Liver (tissue), 9 donors: ENCODE results near the gene NBEA. TPM values are rescaled to one million over a fixed set of nuclear protein-coding genes. Genes with fewer than 3 reads are reported as not detected.

Source experiments
- DNase-seq: peaks from one replicate; pipeline ENCODE4 v3.0.0-alpha.2; 2017; ENCODE audit warnings: low spot score
- H3K27ac ChIP-seq, 2 donors: one replicate each; pipeline ENCODE4 v1.7.0; 2013; ENCODE audit warnings: inconsistent platforms in 2 of 2, low read length in 2 of 2, control low read depth in 1 of 2, low read depth in 1 of 2, mild to moderate bottlenecking in 1 of 2
- H3K27me3 ChIP-seq, 4 donors: one replicate each; pipeline versions ENCODE4 v1.6.1 to v1.7.0; 2013; ENCODE audit warnings: low read length in 3 of 4, inconsistent platforms in 1 of 4, mild to moderate bottlenecking in 1 of 4, moderate library complexity in 1 of 4; ENCODE audit not compliant: control insufficient read depth in 4 of 4, insufficient read depth in 4 of 4
- H3K36me3 ChIP-seq, 4 donors: one replicate each; pipeline versions ENCODE4 v1.6.1 to v1.7.0; 2013; ENCODE audit warnings: low read length in 3 of 4, mild to moderate bottlenecking in 3 of 4, low read depth in 1 of 4, moderate library complexity in 1 of 4; ENCODE audit not compliant: control insufficient read depth in 4 of 4, insufficient read depth in 3 of 4
- H3K4me1 ChIP-seq, 4 donors: one replicate each; pipeline versions ENCODE4 v1.6.1 to v1.7.0; 2013; ENCODE audit warnings: low read length in 3 of 4, mild to moderate bottlenecking in 3 of 4, moderate library complexity in 1 of 4; ENCODE audit not compliant: control insufficient read depth in 4 of 4, insufficient read depth in 4 of 4
- H3K4me3 ChIP-seq, 3 donors: one replicate each; pipeline versions ENCODE4 v1.6.1 to v1.7.0; 2013; ENCODE audit warnings: low read length in 3 of 3, control low read depth in 1 of 3, low read depth in 1 of 3, mild to moderate bottlenecking in 1 of 3
- H3K9ac ChIP-seq, 2 donors: one replicate each; pipeline ENCODE4 v1.7.0; 2013; ENCODE audit warnings: low read length in 2 of 2, mild to moderate bottlenecking in 2 of 2, moderate library complexity in 2 of 2, control low read depth in 1 of 2, low read depth in 1 of 2
- H3K9me3 ChIP-seq, 4 donors: one replicate each; pipeline versions ENCODE4 v1.6.1 to v1.7.0; 2013; ENCODE audit warnings: low read length in 3 of 4; ENCODE audit not compliant: control insufficient read depth in 4 of 4
- EGR1 ChIP-seq, 2 donors: IDR thresholded peaks; 2 replicates each; pipeline ENCODE4 v1.6.1; 2016 to 2018; ENCODE audit warnings: antibody characterized with exemption in 2 of 2, low read depth in 2 of 2
- FOXA1 ChIP-seq: IDR thresholded peaks from 2 replicates; pipeline ENCODE4 v1.6.1; 2016; ENCODE audit warnings: antibody characterized with exemption
- FOXA2 ChIP-seq: IDR thresholded peaks from 2 replicates; pipeline ENCODE4 v1.6.1; 2016; ENCODE audit warnings: antibody characterized with exemption
- GABPA ChIP-seq, 2 donors: IDR thresholded peaks in 1 of 2; conservative IDR thresholded peaks in 1 of 2; 2 replicates each; pipeline ENCODE4 v1.6.1; 2016; ENCODE audit warnings: antibody characterized with exemption in 2 of 2, mild to moderate bottlenecking in 1 of 2, moderate library complexity in 1 of 2
- HNF4A ChIP-seq, 2 donors: conservative IDR thresholded peaks; 2 replicates each; pipeline ENCODE4 v1.6.1; 2016; ENCODE audit warnings: antibody characterized with exemption in 2 of 2, mild to moderate bottlenecking in 2 of 2
- HNF4G ChIP-seq: IDR thresholded peaks from 2 replicates; pipeline ENCODE4 v1.6.1; 2016; ENCODE audit warnings: antibody characterized with exemption
- JUND ChIP-seq, 2 donors: IDR thresholded peaks; 2 replicates each; pipeline ENCODE4 v1.6.1; 2016; ENCODE audit warnings: antibody characterized with exemption in 2 of 2
- NR2F2 ChIP-seq: IDR thresholded peaks from 2 replicates; pipeline ENCODE4 v1.6.1; 2016; ENCODE audit warnings: antibody characterized with exemption
- RXRA ChIP-seq, 2 donors: IDR thresholded peaks; 2 replicates each; pipeline ENCODE4 v1.6.1; 2017 to 2018; ENCODE audit warnings: antibody characterized with exemption in 2 of 2, mild to moderate bottlenecking in 1 of 2
- SP1 ChIP-seq: IDR thresholded peaks from 2 replicates; pipeline ENCODE4 v1.6.1; 2018; ENCODE audit warnings: antibody characterized with exemption, mild to moderate bottlenecking
- TAF1 ChIP-seq: conservative IDR thresholded peaks from 2 replicates; pipeline ENCODE4 v1.6.1; 2016; ENCODE audit warnings: antibody characterized with exemption, mild to moderate bottlenecking
- YY1 ChIP-seq: IDR thresholded peaks from 2 replicates; pipeline ENCODE4 v1.6.1; 2016; ENCODE audit warnings: antibody characterized with exemption, mild to moderate bottlenecking
- WGBS: extraction: QIAGEN DNeasy Blood & Tissue Kit; methylation state at CpG from one replicate; pipeline ENCODE4 v1.1.7; 2013; 5-methylcytosine and 5-hydroxymethylcytosine counted together
- polyA plus RNA-seq, 2 donors: library from polyadenylated mRNA; stranded (reverse) in 1 of 2; unstranded in 1 of 2; fragments of 200-250 nt in 1 of 2; fragments of >200 nt in 1 of 2; fragmentation: Nextera tagmentation in 1 of 2; extraction: Ambion mirVana in 1 of 2; gene quantifications; one replicate each; pipeline versions ENCODE4 v1.2.1 to v1.2.3, GENCODE V29; 2013 to 2015
- total RNA-seq, 2 donors: library from RNA; depleted of rRNA; stranded (reverse); fragments of >200 nt; gene quantifications; one replicate each; pipeline ENCODE4 v1.2.3, GENCODE V29; 2014
- TF ChIP-seq, protein P1 (sequence below): IDR thresholded peaks from 2 replicates; pipeline ENCODE4 v1.6.1; 2016; ENCODE audit warnings: antibody characterized with exemption
- TF ChIP-seq, protein P2 (sequence below): fragments of 150-350 bp; IDR thresholded peaks from 2 replicates; pipeline ENCODE4 v1.5.1; 2017; ENCODE audit warnings: improper control_type of control experiment, low read depth, low read length; ENCODE audit not compliant: missing input control
- TF ChIP-seq, protein P3 (sequence below): IDR thresholded peaks from 2 replicates; pipeline ENCODE4 v1.6.1; 2016; ENCODE audit warnings: antibody characterized with exemption
- TF ChIP-seq, protein P4 (sequence below): IDR thresholded peaks from 2 replicates; pipeline ENCODE4 v1.6.1; 2016; ENCODE audit warnings: antibody characterized with exemption, mild to moderate bottlenecking
- TF ChIP-seq, protein P5 (sequence below): IDR thresholded peaks from 2 replicates; pipeline ENCODE4 v1.6.1; 2016; ENCODE audit warnings: antibody characterized with exemption
- donor health status: healthy.
- donor health status: healthy.
- donor health status: healthy.
- donor health status: healthy.
- donor health status: healthy.

The NBEA gene
- total and polyA plus RNA-seq, 4 donors = 0.24 to 3.5 (median 1.4) TPM

DNA sequence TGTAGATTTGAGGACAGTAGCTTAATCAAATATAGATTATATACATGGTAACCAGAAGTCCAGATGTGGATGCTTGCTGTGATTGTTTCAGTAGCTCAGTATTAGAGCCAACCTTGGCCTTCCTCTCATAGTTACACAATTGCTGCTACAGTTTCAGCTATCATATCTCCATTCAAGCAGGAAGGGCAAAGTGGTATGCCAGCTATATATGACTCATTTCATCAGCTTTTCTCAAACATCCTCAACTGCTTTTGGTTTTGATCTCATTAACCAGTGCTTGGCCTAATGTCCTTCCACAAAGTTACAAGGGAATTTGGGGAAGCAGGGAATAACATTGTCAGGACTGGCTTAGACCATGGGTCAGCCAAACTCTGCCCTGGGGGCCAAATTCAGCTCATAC is 607.4 kb downstream of the NBEA start:
- DNase-seq = no peak
- H3K9me3 ChIP-seq = no peaks in the 10 kb centered on the region
- no peak overlapping the region for H3K9ac ChIP-seq
- H3K4me3 ChIP-seq = no peak overlapping the region
- H3K27ac ChIP-seq = no peak overlapping the region
- no peaks in the 10 kb centered on the region for H3K4me1 ChIP-seq
- no peaks in the 10 kb centered on the region for H3K36me3 ChIP-seq
- TF ChIP-seq TAF1 = no peak
- TF ChIP-seq FOXA1 = no peak
- TF ChIP-seq, protein P1, sequence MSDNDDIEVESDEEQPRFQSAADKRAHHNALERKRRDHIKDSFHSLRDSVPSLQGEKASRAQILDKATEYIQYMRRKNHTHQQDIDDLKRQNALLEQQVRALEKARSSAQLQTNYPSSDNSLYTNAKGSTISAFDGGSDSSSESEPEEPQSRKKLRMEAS = no peak
- TF ChIP-seq, protein P2, sequence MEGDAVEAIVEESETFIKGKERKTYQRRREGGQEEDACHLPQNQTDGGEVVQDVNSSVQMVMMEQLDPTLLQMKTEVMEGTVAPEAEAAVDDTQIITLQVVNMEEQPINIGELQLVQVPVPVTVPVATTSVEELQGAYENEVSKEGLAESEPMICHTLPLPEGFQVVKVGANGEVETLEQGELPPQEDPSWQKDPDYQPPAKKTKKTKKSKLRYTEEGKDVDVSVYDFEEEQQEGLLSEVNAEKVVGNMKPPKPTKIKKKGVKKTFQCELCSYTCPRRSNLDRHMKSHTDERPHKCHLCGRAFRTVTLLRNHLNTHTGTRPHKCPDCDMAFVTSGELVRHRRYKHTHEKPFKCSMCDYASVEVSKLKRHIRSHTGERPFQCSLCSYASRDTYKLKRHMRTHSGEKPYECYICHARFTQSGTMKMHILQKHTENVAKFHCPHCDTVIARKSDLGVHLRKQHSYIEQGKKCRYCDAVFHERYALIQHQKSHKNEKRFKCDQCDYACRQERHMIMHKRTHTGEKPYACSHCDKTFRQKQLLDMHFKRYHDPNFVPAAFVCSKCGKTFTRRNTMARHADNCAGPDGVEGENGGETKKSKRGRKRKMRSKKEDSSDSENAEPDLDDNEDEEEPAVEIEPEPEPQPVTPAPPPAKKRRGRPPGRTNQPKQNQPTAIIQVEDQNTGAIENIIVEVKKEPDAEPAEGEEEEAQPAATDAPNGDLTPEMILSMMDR = no peak
- TF ChIP-seq GABPA (IDR thresholded peaks at IDR 0.05 in 1 of 2, conservative IDR thresholded peaks at IDR 0.05 in 1 of 2) = no peak
- no peak for TF ChIP-seq SP1
- TF ChIP-seq HNF4G = no peak
- no peak for TF ChIP-seq EGR1 (IDR thresholded peaks at IDR 0.05; ENCODE audit: low read depth in 2 of 2)
- TF ChIP-seq NR2F2 = no peak
- no peaks in the 10 kb centered on the region for H3K27me3 ChIP-seq

DNA sequence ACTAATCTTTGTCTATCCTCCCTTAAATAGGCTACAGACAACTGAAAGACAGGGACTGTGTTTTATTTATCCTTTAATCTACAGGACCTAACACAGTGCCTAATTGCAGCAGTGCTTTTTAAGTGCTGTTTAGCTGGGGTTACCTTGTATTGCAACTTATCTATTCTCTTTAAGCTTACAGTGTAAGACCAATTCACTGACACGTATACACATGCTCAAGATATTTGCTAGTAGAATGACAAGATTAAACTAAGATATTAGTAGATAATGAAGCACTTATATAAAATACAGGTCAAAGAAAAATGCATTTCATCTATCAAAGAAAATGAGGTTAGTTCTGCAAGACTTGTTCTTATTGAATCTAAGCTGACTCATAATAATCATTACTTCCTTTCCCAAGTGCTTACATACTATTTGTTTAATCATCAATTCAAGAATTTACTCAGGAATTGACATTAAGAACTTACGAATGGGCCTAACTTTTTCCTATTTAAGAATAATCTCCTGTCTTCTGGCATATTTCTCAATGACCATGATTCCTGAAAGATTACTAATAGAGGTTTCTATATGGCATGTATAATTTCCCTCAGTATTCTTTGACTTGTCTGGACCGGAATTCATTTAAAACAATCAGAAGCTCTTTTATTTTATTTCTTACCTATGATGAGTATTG is 610.2 kb downstream of the NBEA start:
- TF ChIP-seq, protein P3, sequence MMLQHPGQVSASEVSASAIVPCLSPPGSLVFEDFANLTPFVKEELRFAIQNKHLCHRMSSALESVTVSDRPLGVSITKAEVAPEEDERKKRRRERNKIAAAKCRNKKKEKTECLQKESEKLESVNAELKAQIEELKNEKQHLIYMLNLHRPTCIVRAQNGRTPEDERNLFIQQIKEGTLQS = no peak
- no peak for TF ChIP-seq RXRA (IDR thresholded peaks at IDR 0.05)
- no peak for TF ChIP-seq NR2F2
- TF ChIP-seq, protein P4, sequence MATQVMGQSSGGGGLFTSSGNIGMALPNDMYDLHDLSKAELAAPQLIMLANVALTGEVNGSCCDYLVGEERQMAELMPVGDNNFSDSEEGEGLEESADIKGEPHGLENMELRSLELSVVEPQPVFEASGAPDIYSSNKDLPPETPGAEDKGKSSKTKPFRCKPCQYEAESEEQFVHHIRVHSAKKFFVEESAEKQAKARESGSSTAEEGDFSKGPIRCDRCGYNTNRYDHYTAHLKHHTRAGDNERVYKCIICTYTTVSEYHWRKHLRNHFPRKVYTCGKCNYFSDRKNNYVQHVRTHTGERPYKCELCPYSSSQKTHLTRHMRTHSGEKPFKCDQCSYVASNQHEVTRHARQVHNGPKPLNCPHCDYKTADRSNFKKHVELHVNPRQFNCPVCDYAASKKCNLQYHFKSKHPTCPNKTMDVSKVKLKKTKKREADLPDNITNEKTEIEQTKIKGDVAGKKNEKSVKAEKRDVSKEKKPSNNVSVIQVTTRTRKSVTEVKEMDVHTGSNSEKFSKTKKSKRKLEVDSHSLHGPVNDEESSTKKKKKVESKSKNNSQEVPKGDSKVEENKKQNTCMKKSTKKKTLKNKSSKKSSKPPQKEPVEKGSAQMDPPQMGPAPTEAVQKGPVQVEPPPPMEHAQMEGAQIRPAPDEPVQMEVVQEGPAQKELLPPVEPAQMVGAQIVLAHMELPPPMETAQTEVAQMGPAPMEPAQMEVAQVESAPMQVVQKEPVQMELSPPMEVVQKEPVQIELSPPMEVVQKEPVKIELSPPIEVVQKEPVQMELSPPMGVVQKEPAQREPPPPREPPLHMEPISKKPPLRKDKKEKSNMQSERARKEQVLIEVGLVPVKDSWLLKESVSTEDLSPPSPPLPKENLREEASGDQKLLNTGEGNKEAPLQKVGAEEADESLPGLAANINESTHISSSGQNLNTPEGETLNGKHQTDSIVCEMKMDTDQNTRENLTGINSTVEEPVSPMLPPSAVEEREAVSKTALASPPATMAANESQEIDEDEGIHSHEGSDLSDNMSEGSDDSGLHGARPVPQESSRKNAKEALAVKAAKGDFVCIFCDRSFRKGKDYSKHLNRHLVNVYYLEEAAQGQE = no peak
- TF ChIP-seq YY1 = no peak
- no peak for TF ChIP-seq HNF4G
- TF ChIP-seq, protein P5, sequence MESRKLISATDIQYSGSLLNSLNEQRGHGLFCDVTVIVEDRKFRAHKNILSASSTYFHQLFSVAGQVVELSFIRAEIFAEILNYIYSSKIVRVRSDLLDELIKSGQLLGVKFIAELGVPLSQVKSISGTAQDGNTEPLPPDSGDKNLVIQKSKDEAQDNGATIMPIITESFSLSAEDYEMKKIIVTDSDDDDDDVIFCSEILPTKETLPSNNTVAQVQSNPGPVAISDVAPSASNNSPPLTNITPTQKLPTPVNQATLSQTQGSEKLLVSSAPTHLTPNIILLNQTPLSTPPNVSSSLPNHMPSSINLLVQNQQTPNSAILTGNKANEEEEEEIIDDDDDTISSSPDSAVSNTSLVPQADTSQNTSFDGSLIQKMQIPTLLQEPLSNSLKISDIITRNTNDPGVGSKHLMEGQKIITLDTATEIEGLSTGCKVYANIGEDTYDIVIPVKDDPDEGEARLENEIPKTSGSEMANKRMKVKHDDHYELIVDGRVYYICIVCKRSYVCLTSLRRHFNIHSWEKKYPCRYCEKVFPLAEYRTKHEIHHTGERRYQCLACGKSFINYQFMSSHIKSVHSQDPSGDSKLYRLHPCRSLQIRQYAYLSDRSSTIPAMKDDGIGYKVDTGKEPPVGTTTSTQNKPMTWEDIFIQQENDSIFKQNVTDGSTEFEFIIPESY = no peak
- TF ChIP-seq FOXA2 = no peak
- no peak for TF ChIP-seq HNF4A (conservative IDR thresholded peaks at IDR 0.05)
- TF ChIP-seq, protein P1 = no peak
- TF ChIP-seq JUND (IDR thresholded peaks at IDR 0.05) = no peak
- TF ChIP-seq, protein P2 = no peak
- TF ChIP-seq FOXA1 = no peak
- TF ChIP-seq SP1 = no peak
- no peak for TF ChIP-seq EGR1 (IDR thresholded peaks at IDR 0.05; ENCODE audit: low read depth in 2 of 2)
- TF ChIP-seq GABPA (IDR thresholded peaks at IDR 0.05 in 1 of 2, conservative IDR thresholded peaks at IDR 0.05 in 1 of 2) = no peak
- Histone ChIP-seq H3K36me3 (no peaks in the 10 kb centered on the region), H3K9ac (no peak overlapping the region), H3K4me1 (no peaks in the 10 kb centered on the region), H3K4me3 (no peak overlapping the region), H3K27me3 (no peaks in the 10 kb centered on the region), H3K27ac (no peak overlapping the region), H3K9me3 (no peaks in the 10 kb centered on the region)
- WGBS = 75% methylated on average over 3 of the region's 3 CpGs
- no peak for DNase-seq
